ENCODE data around the gene AATF.

Gene AATF

GRCh38 chr17:37096071-37096470 lies 147.3 kb downstream of the AATF start:
- Histone ChIP-seq H3K4me2 (ENCODE audit: low read length) (no peak overlapping the region), H3K9me3 (ENCODE audit: low read length) (no peaks in the 10 kb centered on the region), H3K9ac (ENCODE audit: low read length) (no peak overlapping the region), H3K27me3 (ENCODE audit: insufficient read depth, low read length) (no peaks in the 10 kb centered on the region), H2AFZ (ENCODE audit: low read length) (no peak overlapping the region), H3K4me1 (ENCODE audit: insufficient read depth, low read length, severe bottlenecking) (no peaks in the 10 kb centered on the region), H3K79me2 (ENCODE audit: insufficient read depth, low read length) (no peaks in the 10 kb centered on the region), H3F3A (ENCODE audit: insufficient read depth, low read length) (no peaks in the 10 kb centered on the region), H3K4me3 (ENCODE audit: low read depth, low read length, poor library complexity, severe bottlenecking) (no peak overlapping the region), H4K20me1 (ENCODE audit: insufficient read depth, low read length) (no peaks in the 10 kb centered on the region), H3K9me2 (ENCODE audit: low read depth, low read length) (no peaks in the 10 kb centered on the region), H3K36me3 (ENCODE audit: insufficient read depth, low read length) (peaks cover 76% of the 10 kb centered on the region), H3K27ac (ENCODE audit: low read depth, low read length, poor library complexity, severe bottlenecking) (no peak overlapping the region)
- TF ChIP-seq CTCF (IDR thresholded peaks at IDR 0.05; ENCODE audit: low read length) (no peak), EZH2 (IDR thresholded peaks at IDR 0.05; ENCODE audit: borderline replicate concordance, low read length) (no peak)

- Histone ChIP-seq H2AFZ (ENCODE audit: low read length) (no peak overlapping the region), H3K79me2 (ENCODE audit: insufficient read depth, low read length) (no peaks in the 10 kb centered on the region), H3K9me3 (ENCODE audit: low read length) (no peaks in the 10 kb centered on the region), H3K4me3 (ENCODE audit: low read depth, low read length, poor library complexity, severe bottlenecking) (no peak overlapping the region), H3K27ac (ENCODE audit: low read depth, low read length, poor library complexity, severe bottlenecking) (no peak overlapping the region), H3K4me1 (ENCODE audit: insufficient read depth, low read length, severe bottlenecking) (no peaks in the 10 kb centered on the region), H3F3A (ENCODE audit: insufficient read depth, low read length) (no peaks in the 10 kb centered on the region), H3K4me2 (ENCODE audit: low read length) (no peak overlapping the region), H3K9me2 (ENCODE audit: low read depth, low read length) (no peaks in the 10 kb centered on the region), H3K9ac (ENCODE audit: low read length) (no peak overlapping the region), H4K20me1 (ENCODE audit: insufficient read depth, low read length) (no peaks in the 10 kb centered on the region), H3K36me3 (ENCODE audit: insufficient read depth, low read length) (peaks cover 76% of the 10 kb centered on the region), H3K27me3 (ENCODE audit: insufficient read depth, low read length) (no peaks in the 10 kb centered on the region)
- TF ChIP-seq EZH2 (IDR thresholded peaks at IDR 0.05; ENCODE audit: borderline replicate concordance, low read length) (no peak), CTCF (IDR thresholded peaks at IDR 0.05; ENCODE audit: low read length) (no peak)
Observed at GRCh38 chr17:37097154-37097553, 148.4 kb downstream of the AATF start.

- no peak overlapping the region for H3K4me3 ChIP-seq (ENCODE audit: low read depth, low read length, poor library complexity, severe bottlenecking)
- no peaks in the 10 kb centered on the region for H3K4me1 ChIP-seq (ENCODE audit: insufficient read depth, low read length, severe bottlenecking)
- H3K36me3 ChIP-seq (ENCODE audit: insufficient read depth, low read length) = peaks cover 74% of the 10 kb centered on the region
- H3K4me2 ChIP-seq (ENCODE audit: low read length) = no peak overlapping the region
- TF ChIP-seq CTCF (IDR thresholded peaks at IDR 0.05; ENCODE audit: low read length) (no peak), EZH2 (IDR thresholded peaks at IDR 0.05; ENCODE audit: borderline replicate concordance, low read length) (no peak)
- H3K27me3 ChIP-seq (ENCODE audit: insufficient read depth, low read length) = no peaks in the 10 kb centered on the region
- H4K20me1 ChIP-seq (ENCODE audit: insufficient read depth, low read length) = no peaks in the 10 kb centered on the region
- no peak overlapping the region for H2AFZ ChIP-seq (ENCODE audit: low read length)
- no peaks in the 10 kb centered on the region for H3K9me3 ChIP-seq (ENCODE audit: low read length)
- H3F3A ChIP-seq (ENCODE audit: insufficient read depth, low read length) = no peaks in the 10 kb centered on the region
- H3K27ac ChIP-seq (ENCODE audit: low read depth, low read length, poor library complexity, severe bottlenecking) = no peak overlapping the region
- no peak overlapping the region for H3K9ac ChIP-seq (ENCODE audit: low read length)
- H3K9me2 ChIP-seq (ENCODE audit: low read depth, low read length) = no peaks in the 10 kb centered on the region
- H3K79me2 ChIP-seq (ENCODE audit: insufficient read depth, low read length) = no peaks in the 10 kb centered on the region
Observed at GRCh38 chr17:37098152-37098551, 149.4 kb downstream of the AATF start.
